ENCODE measurements around the gene AP1G1. TPM values are rescaled to one million over a fixed set of nuclear protein-coding genes. Genes with fewer than 3 reads are reported as not detected.

The AP1G1 gene
- total RNA-seq, 1 experiment from 2014 or later: 79.2 TPM

GRCh38 chr16:71689901-71690300 is 118.7 kb downstream of the AP1G1 start:
- no CpG with 5 or more reads among the region's 1 CpG for WGBS (ENCODE audit: extremely low coverage, insufficient read length, low lambda C conversion rate)
- Mint-ChIP-seq H3K36me3 (ENCODE audit: insufficient read depth in 1 of 3, low read depth in 3 of 3) (peaks cover 7 to 60% (median 40%) of the 10 kb centered on the region in 3 experiments; a peak in 6 of 7 replicates), H3K4me1 (no peaks in the 10 kb centered on the region)

More at GRCh38 chr16:71689901-71690300, 118.7 kb downstream of the AP1G1 start:
- H3K9me3 Mint-ChIP-seq: no peaks in the 10 kb centered on the region
- no peaks in the 10 kb centered on the region for H3K23me2 ChIP-seq (ENCODE audit: insufficient read length, low read depth, low read length, poor library complexity, severe bottlenecking)
- no peak overlapping the region for H2BK12ac ChIP-seq (ENCODE audit: insufficient read length, low read depth, low read length)
- DNase-seq: no peak
- no peaks in the 10 kb centered on the region for H3K27me3 Mint-ChIP-seq (ENCODE audit: low read depth)
- no peak overlapping the region for H2BK5ac ChIP-seq (ENCODE audit: insufficient read length, low read length)
- no peak overlapping the region for H3K56ac ChIP-seq (ENCODE audit: insufficient read length, low read depth, low read length)
- H3K4me1 ChIP-seq (ENCODE audit: insufficient read depth, low read length): no peaks in the 10 kb centered on the region
- no peak overlapping the region for H4K8ac ChIP-seq (replicated peaks; ENCODE audit: insufficient read length, low read depth, low read length)
- no peak overlapping the region for H3K14ac ChIP-seq (ENCODE audit: insufficient read depth, low read length)
- H4K5ac ChIP-seq (ENCODE audit: insufficient read length, low read depth, low read length): no peak overlapping the region
- no peak overlapping the region for H3K27ac ChIP-seq (ENCODE audit: insufficient read length, low read depth, low read length)
- H3K18ac ChIP-seq (ENCODE audit: insufficient read length, low read depth, low read length): no peak overlapping the region
- no peak overlapping the region for H3K4ac ChIP-seq (ENCODE audit: low read depth, low read length)
- no peaks in the 10 kb centered on the region for H3K27me3 ChIP-seq (ENCODE audit: insufficient read depth, low read length)
- no peak overlapping the region for H2BK120ac ChIP-seq (ENCODE audit: low read depth, low read length, poor library complexity, severe bottlenecking)
- H3K4me3 Mint-ChIP-seq: no peak overlapping the region
- H3K79me1 ChIP-seq (ENCODE audit: insufficient read depth, low read depth, low read length, poor library complexity, severe bottlenecking): no peaks in the 10 kb centered on the region
- H3T11ph ChIP-seq (ENCODE audit: low read length): no peak overlapping the region
- no peak for TF ChIP-seq CTCF (conservative IDR thresholded peaks at IDR 0.05)
- H2AFZ ChIP-seq (ENCODE audit: low read length): no peak overlapping the region
- H4K91ac ChIP-seq (ENCODE audit: insufficient read length, low read depth, low read length): no peak overlapping the region
- H2AK5ac ChIP-seq (ENCODE audit: insufficient read length, low read length): no peak overlapping the region
- peaks cover 3% of the 10 kb centered on the region; the same call in 1 of the 2 replicates for H3K79me2 ChIP-seq (ENCODE audit: insufficient read depth, low read length)
- H2BK15ac ChIP-seq (ENCODE audit: low read depth, low read length): no peak overlapping the region
- no peak overlapping the region for H3K4me2 ChIP-seq (ENCODE audit: insufficient read depth, insufficient read length, low read length)
- H3K9ac ChIP-seq (ENCODE audit: extremely low read depth, insufficient read length, low read length): no peak overlapping the region
- no peaks in the 10 kb centered on the region for H3K9me3 ChIP-seq (ENCODE audit: control insufficient read depth, low read depth, low read length)
- no peak overlapping the region for H2BK20ac ChIP-seq (ENCODE audit: low read depth, low read length, poor library complexity, severe bottlenecking)
- no peak overlapping the region for H3K27ac Mint-ChIP-seq
- H3K23ac ChIP-seq (ENCODE audit: insufficient read length, low read depth, low read length): no peak overlapping the region
- H4K20me1 ChIP-seq (ENCODE audit: control insufficient read depth, insufficient read depth, insufficient read length): no peaks in the 10 kb centered on the region

Measured in H9 (cell line).